Naive thymus-derived CD4-positive, alpha-beta T cell (primary cell): Measurements from ENCODE around the gene COX7B2. TPM values are rescaled to one million over a fixed set of nuclear protein-coding genes. Genes with fewer than 3 reads are reported as not detected.

Experiments
- ATAC-seq: fragments of 150-1000 bp; cut with Tn5 transposase; 2 replicates; pipeline ENCODE4 v1.10.0; 2021; ENCODE audit warnings: mild to moderate bottlenecking, moderate library complexity
- CTCF ChIA-PET: fragments of 350-600 bp; sonication (Branson Sonifier 250); formaldehyde crosslinking; loops from one replicate; lab custom pipeline; 2021; ENCODE audit warnings: antibody characterized with exemption; lab: Charles Lee
- POLR2A ChIA-PET: fragments of 350-600 bp; sonication (Branson Sonifier 250); formaldehyde crosslinking; loops from one replicate; lab custom pipeline; 2021; ENCODE audit warnings: antibody characterized with exemption, inconsistent platforms; lab: Charles Lee
- DNase-seq, 9 donors: peaks; one replicate each; pipeline versions ENCODE4 v3.0.0 to v3.0.0-alpha.2; 2020 to 2022; ENCODE audit warnings: mixed read lengths in 1 of 9
- H3K27ac ChIP-seq: one replicate; pipeline ENCODE4 v1.7.0; 2013; ENCODE audit warnings: mild to moderate bottlenecking, low read depth, low read length, moderate library complexity
- H3K27me3 ChIP-seq, 2 donors: one replicate each; pipeline ENCODE4 v1.7.0; 2013; ENCODE audit warnings: low read length in 2 of 2, mild to moderate bottlenecking in 2 of 2, moderate library complexity in 2 of 2; ENCODE audit not compliant: control insufficient read depth in 2 of 2, insufficient read depth in 2 of 2
- H3K36me3 ChIP-seq, 3 experiments: 1 replicate in 2 of 3; 2 replicates in 1 of 3; pipeline ENCODE4 v1.7.0; 2013; ENCODE audit warnings: low read length in 3 of 3, mild to moderate bottlenecking in 3 of 3, moderate library complexity in 1 of 3; ENCODE audit not compliant: insufficient read depth in 3 of 3, control insufficient read depth in 2 of 3
- H3K4me1 ChIP-seq, 2 donors: one replicate each; pipeline ENCODE4 v1.7.0; 2013; ENCODE audit warnings: low read length in 2 of 2, mild to moderate bottlenecking in 2 of 2, moderate library complexity in 1 of 2; ENCODE audit not compliant: control insufficient read depth in 2 of 2, insufficient read depth in 2 of 2
- H3K4me3 ChIP-seq: 2 replicates; pipeline ENCODE4 v1.7.0; 2013; ENCODE audit warnings: mild to moderate bottlenecking, low read length
- H3K9me3 ChIP-seq, 3 experiments: 1 replicate in 2 of 3; 2 replicates in 1 of 3; pipeline ENCODE4 v1.7.0; 2013; ENCODE audit warnings: low read length in 3 of 3; ENCODE audit not compliant: control insufficient read depth in 2 of 3
- H3K27ac Mint-ChIP-seq, 9 donors: one replicate each; pipeline ENCODE4 v1.8.0; 2020 to 2022; ENCODE audit warnings: mixed read lengths in 9 of 9, mild to moderate bottlenecking in 8 of 9, moderate library complexity in 5 of 9, inconsistent platforms in 2 of 9
- H3K27me3 Mint-ChIP-seq, 5 donors: one replicate each; pipeline ENCODE4 v1.8.0; 2021 to 2022; ENCODE audit warnings: mixed read lengths in 5 of 5, mild to moderate bottlenecking in 1 of 5
- H3K36me3 Mint-ChIP-seq, 5 donors: one replicate each; pipeline ENCODE4 v1.8.0; 2020 to 2022; ENCODE audit warnings: mixed read lengths in 5 of 5, mild to moderate bottlenecking in 3 of 5, inconsistent platforms in 1 of 5
- H3K4me1 Mint-ChIP-seq, 7 donors: one replicate each; pipeline ENCODE4 v1.8.0; 2020 to 2022; ENCODE audit warnings: mixed read lengths in 7 of 7, mild to moderate bottlenecking in 3 of 7, inconsistent platforms in 1 of 7
- H3K4me3 Mint-ChIP-seq, 10 donors: one replicate each; pipeline ENCODE4 v1.8.0; 2020 to 2022; ENCODE audit warnings: mild to moderate bottlenecking in 10 of 10, mixed read lengths in 10 of 10, moderate library complexity in 6 of 10, inconsistent platforms in 2 of 10
- H3K9me3 Mint-ChIP-seq, 11 donors: one replicate each; pipeline ENCODE4 v1.8.0; 2020 to 2022; ENCODE audit warnings: mixed read lengths in 11 of 11, mild to moderate bottlenecking in 4 of 11, inconsistent platforms in 1 of 11, moderate library complexity in 1 of 11
- intact Hi-C, 2 donors: fragments of 100-400 bp; cut with micrococcal nuclease; formaldehyde crosslinking; loops; one replicate each; pipeline ENCODE4 v1.15.1; 2023
- polyA plus RNA-seq, 2 donors: library from polyadenylated mRNA; unstranded; fragments of 300-500 nt; fragmentation: Illumina TruSeq; gene quantifications; one replicate each; pipeline ENCODE4 v1.2.3, GENCODE V29; 2021
- total RNA-seq, 6 experiments: library from RNA in 5 of 6; stranded (reverse) in 5 of 6; gene quantifications; 1 replicate in 5 of 6; 2 replicates in 1 of 6; pipeline ENCODE4 v1.2.3 and lab custom pipeline; 2021 to 2026

The COX7B2 gene
- total and polyA plus RNA-seq, 7 experiments from 2014 or later: not detected

- POLR2A ChIA-PET: no interaction called here
- peaks cover 0 to 4% (median 0%) of the 10 kb centered on the region in 11 donors for H3K9me3 Mint-ChIP-seq
Observed at GRCh38 chr4:46836584-46836983, 72.5 kb downstream of the COX7B2 start.

GRCh38 chr4:46830971-46831454, 78.0 kb downstream of the COX7B2 start:
- Histone ChIP-seq H3K27me3 (no peaks in the 10 kb centered on the region), H3K4me1 (no peaks in the 10 kb centered on the region), H3K9me3 (no peaks in the 10 kb centered on the region), H3K27ac (no peak overlapping the region), H3K36me3 (no peaks in the 10 kb centered on the region), H3K4me3 (no peak overlapping the region)
- H3K9me3 Mint-ChIP-seq: peaks cover 0 to 9% (median 0%) of the 10 kb centered on the region in 11 donors
- ATAC-seq (no peak), DNase-seq (no peak)
- no peak overlapping the region for H3K27ac Mint-ChIP-seq
- CTCF ChIA-PET: no interaction called here
- H3K36me3 Mint-ChIP-seq: no peaks in the 10 kb centered on the region
- intact Hi-C loops: loop anchor here in 1 of 2 donors (10.0 kb wide), 1 partner anchor 294 kb away; no protein-coding TSS in a partner anchor
- H3K4me3 Mint-ChIP-seq: no peak overlapping the region
- POLR2A ChIA-PET: no interaction called here
- H3K4me1 Mint-ChIP-seq: no peaks in the 10 kb centered on the region
- no peaks in the 10 kb centered on the region for H3K27me3 Mint-ChIP-seq

More at GRCh38 chr4:46836584-46836983, 72.5 kb downstream of the COX7B2 start:
- peaks cover 0 to 7% (median 0%) of the 10 kb centered on the region in 5 donors for H3K27me3 Mint-ChIP-seq
- DNase-seq: no peak
- H3K27ac Mint-ChIP-seq: no peak overlapping the region
- H3K27ac ChIP-seq: no peak overlapping the region
- H3K4me1 ChIP-seq: no peaks in the 10 kb centered on the region
- H3K9me3 ChIP-seq: no peaks in the 10 kb centered on the region
- CTCF ChIA-PET: no interaction called here
- H3K36me3 ChIP-seq: no peaks in the 10 kb centered on the region
- H3K4me3 ChIP-seq: no peak overlapping the region
- no peak for ATAC-seq
- H3K27me3 ChIP-seq: no peaks in the 10 kb centered on the region
- H3K36me3 Mint-ChIP-seq: no peaks in the 10 kb centered on the region
- peaks cover 0 to 5% (median 0%) of the 10 kb centered on the region in 7 donors for H3K4me1 Mint-ChIP-seq
- intact Hi-C loops: loop anchor here in 1 of 2 donors (10.0 kb wide), 1 partner anchor 288 kb away; no protein-coding TSS in a partner anchor
- no peak overlapping the region for H3K4me3 Mint-ChIP-seq

GRCh38 chr4:46820154-46820553, 88.9 kb downstream of the COX7B2 start:
- Mint-ChIP-seq H3K4me3 (no peak overlapping the region), H3K4me1 (no peaks in the 10 kb centered on the region), H3K9me3 (peaks cover 0 to 11% (median 5%) of the 10 kb centered on the region in 11 donors), H3K27me3 (peaks cover 0 to 7% (median 0%) of the 10 kb centered on the region in 5 donors), H3K36me3 (no peaks in the 10 kb centered on the region), H3K27ac (no peak overlapping the region)
- ATAC-seq (no peak), DNase-seq (no peak)
- Histone ChIP-seq H3K27ac (no peak overlapping the region), H3K27me3 (no peaks in the 10 kb centered on the region), H3K4me1 (no peaks in the 10 kb centered on the region), H3K9me3 (no peaks in the 10 kb centered on the region), H3K36me3 (no peaks in the 10 kb centered on the region), H3K4me3 (no peak overlapping the region)
- intact Hi-C loops: no loop called here
- ChIA-PET CTCF (no interaction called here), POLR2A (no interaction called here)

- Histone ChIP-seq H3K27me3 (no peaks in the 10 kb centered on the region), H3K36me3 (no peaks in the 10 kb centered on the region), H3K9me3 (no peaks in the 10 kb centered on the region), H3K4me3 (no peak overlapping the region), H3K27ac (no peak overlapping the region), H3K4me1 (no peaks in the 10 kb centered on the region)
- Mint-ChIP-seq H3K27me3 (peaks cover 0 to 7% (median 0%) of the 10 kb centered on the region in 5 donors), H3K36me3 (no peaks in the 10 kb centered on the region), H3K27ac (no peak overlapping the region), H3K4me3 (no peak overlapping the region), H3K9me3 (peaks cover 0 to 4% (median 1%) of the 10 kb centered on the region in 11 donors), H3K4me1 (no peaks in the 10 kb centered on the region)
- ChIA-PET POLR2A (no interaction called here), CTCF (no interaction called here)
- intact Hi-C loops: no loop called here
- ATAC-seq (no peak), DNase-seq (no peak)
Observed at GRCh38 chr4:46819095-46819494, 90.0 kb downstream of the COX7B2 start.

GRCh38 chr4:46818604-46819003, 90.4 kb downstream of the COX7B2 start:
- intact Hi-C loops: no loop called here
- H3K4me3 ChIP-seq: no peak overlapping the region
- ATAC-seq (no peak), DNase-seq (no peak)
- no peaks in the 10 kb centered on the region for H3K4me1 ChIP-seq
- ChIA-PET POLR2A (no interaction called here), CTCF (no interaction called here)
- Mint-ChIP-seq H3K4me3 (no peak overlapping the region), H3K27me3 (peaks cover 0 to 7% (median 1%) of the 10 kb centered on the region in 5 donors), H3K27ac (no peak overlapping the region), H3K36me3 (no peaks in the 10 kb centered on the region), H3K4me1 (no peaks in the 10 kb centered on the region), H3K9me3 (peaks cover 0 to 4% (median 1%) of the 10 kb centered on the region in 11 donors)
- no peaks in the 10 kb centered on the region for H3K27me3 ChIP-seq
- no peaks in the 10 kb centered on the region for H3K36me3 ChIP-seq
- no peaks in the 10 kb centered on the region for H3K9me3 ChIP-seq
- H3K27ac ChIP-seq: no peak overlapping the region

- no peaks in the 10 kb centered on the region for H3K36me3 ChIP-seq
- CTCF ChIA-PET: no interaction called here
- H3K9me3 Mint-ChIP-seq: peaks cover 0 to 4% (median 0%) of the 10 kb centered on the region in 11 donors
Observed at GRCh38 chr4:46817806-46818205, 91.2 kb downstream of the COX7B2 start.

GRCh38 chr4:46804781-46805413, 104.1 kb downstream of the COX7B2 start:
- no peak overlapping the region for H3K27ac Mint-ChIP-seq
- ChIA-PET POLR2A (no interaction called here), CTCF (no interaction called here)
- Histone ChIP-seq H3K27me3 (no peaks in the 10 kb centered on the region), H3K27ac (no peak overlapping the region), H3K36me3 (no peaks in the 10 kb centered on the region), H3K4me3 (no peak overlapping the region), H3K4me1 (no peaks in the 10 kb centered on the region), H3K9me3 (no peaks in the 10 kb centered on the region)
- H3K27me3 Mint-ChIP-seq: no peaks in the 10 kb centered on the region
- DNase-seq: no peak
- H3K36me3 Mint-ChIP-seq: no peaks in the 10 kb centered on the region
- intact Hi-C loops: no loop called here
- ATAC-seq: no peak
- no peak overlapping the region for H3K4me3 Mint-ChIP-seq
- no peaks in the 10 kb centered on the region for H3K4me1 Mint-ChIP-seq
- H3K9me3 Mint-ChIP-seq: peaks cover 0 to 14% (median 0%) of the 10 kb centered on the region in 11 donors

More at GRCh38 chr4:46817806-46818205, 91.2 kb downstream of the COX7B2 start:
- H3K4me1 ChIP-seq: no peaks in the 10 kb centered on the region
- no peaks in the 10 kb centered on the region for H3K27me3 ChIP-seq
- Mint-ChIP-seq H3K27me3 (peaks cover 0 to 13% (median 6%) of the 10 kb centered on the region in 5 donors), H3K27ac (no peak overlapping the region), H3K4me3 (no peak overlapping the region), H3K36me3 (no peaks in the 10 kb centered on the region), H3K4me1 (no peaks in the 10 kb centered on the region)
- intact Hi-C loops: no loop called here
- no peak for ATAC-seq
- H3K4me3 ChIP-seq: no peak overlapping the region
- POLR2A ChIA-PET: no interaction called here
- DNase-seq: no peak
- H3K27ac ChIP-seq: no peak overlapping the region
- no peaks in the 10 kb centered on the region for H3K9me3 ChIP-seq
